GM18870 (cell line): ENCODE measurements around the gene MGAT5.

Experiments
- ATAC-seq: cut with Tn5 transposase; IDR thresholded peaks from one replicate; pipeline ENCODE4 v1.9.1; 2021; ENCODE audit warnings: moderate library complexity; ENCODE audit not compliant: unreplicated experiment

MGAT5 gene

GRCh38 chr2:134230885-134231284 lies 23.0 kb upstream of the MGAT5 start:
- no peak for ATAC-seq

DNA sequence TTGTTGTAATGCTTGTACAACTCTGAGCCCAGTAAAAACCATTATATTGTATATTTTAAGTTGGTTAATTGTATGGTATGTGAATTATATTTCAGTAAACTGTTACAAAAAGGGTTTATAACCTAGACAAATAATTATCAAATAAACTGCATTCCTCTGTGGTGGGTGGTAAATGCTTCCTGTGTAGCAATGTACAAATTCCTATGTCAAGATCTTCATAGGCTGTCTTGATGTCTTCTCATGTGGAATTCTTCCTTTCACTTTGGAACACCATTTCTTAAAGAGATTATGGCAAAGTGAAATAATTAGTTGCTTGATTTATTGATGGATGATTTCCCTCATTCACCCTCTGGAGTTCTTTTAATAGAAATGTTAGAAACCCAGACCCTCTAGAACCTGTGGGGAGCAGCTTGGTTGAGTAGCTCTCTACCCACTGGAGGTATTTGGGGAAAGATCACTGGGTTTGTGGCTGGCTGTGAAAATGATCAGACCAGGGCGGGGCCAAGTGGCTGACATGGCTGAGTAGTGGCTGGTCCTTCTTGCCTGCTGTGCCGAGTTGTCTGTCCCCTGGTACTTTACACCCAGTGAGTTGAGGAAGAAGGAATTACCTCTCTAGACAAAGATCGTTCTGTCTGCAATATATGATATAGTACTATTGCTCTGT lies 22.4 kb upstream of the MGAT5 start:
- no peak for ATAC-seq

GRCh38 chr2:134231965-134232340 lies 21.9 kb upstream of the MGAT5 start:
- ATAC-seq = no peak

DNA sequence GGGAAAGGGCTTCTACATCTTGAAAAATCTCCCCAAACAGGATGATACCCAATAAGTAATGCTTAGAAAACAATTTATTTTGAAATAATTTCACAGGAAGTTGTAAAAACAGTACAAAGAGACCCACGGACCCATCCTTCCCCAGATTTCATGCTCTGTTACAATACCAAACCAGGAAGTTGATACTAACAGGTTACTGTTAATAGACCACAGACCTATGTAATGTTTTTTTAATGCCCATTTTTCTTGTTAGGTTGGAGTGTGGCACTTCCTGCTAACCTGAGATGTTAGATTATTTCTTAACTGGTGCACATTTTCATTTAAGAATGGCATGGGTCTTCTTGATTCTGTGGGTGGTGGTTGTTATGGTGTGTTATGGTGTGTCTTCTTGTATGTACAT lies 21.4 kb upstream of the MGAT5 start:
- ATAC-seq = no peak

- peak; percentile 32 for ATAC-seq
Observed at GRCh38 chr2:134232868-134233727, 20.8 kb upstream of the MGAT5 start.

DNA sequence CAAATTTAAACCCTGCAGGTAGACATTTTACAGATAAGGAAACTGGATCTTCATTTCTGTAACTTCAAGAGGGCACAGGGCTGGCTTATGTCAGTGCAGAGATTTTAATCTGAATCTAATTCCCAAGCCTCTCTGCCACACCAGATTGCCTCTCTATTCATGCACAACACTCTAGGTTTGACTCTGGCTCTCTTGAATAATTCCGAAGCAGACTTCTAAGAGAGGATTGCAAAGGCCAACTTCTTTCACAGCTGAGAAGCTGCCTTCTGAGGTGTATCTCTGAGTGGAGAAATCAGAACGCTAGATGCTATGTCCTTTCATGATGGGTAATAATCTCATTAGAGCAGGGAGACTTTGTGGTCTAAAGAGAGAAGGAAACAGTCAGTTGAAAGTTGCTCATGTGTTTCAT lies 20.1 kb upstream of the MGAT5 start:
- ATAC-seq = peak; percentile 67

- ATAC-seq = no peak
Observed at GRCh38 chr2:134234535-134234934, 19.3 kb upstream of the MGAT5 start.

GRCh38 chr2:134235510-134236144 lies 18.2 kb upstream of the MGAT5 start:
- no peak for ATAC-seq

DNA sequence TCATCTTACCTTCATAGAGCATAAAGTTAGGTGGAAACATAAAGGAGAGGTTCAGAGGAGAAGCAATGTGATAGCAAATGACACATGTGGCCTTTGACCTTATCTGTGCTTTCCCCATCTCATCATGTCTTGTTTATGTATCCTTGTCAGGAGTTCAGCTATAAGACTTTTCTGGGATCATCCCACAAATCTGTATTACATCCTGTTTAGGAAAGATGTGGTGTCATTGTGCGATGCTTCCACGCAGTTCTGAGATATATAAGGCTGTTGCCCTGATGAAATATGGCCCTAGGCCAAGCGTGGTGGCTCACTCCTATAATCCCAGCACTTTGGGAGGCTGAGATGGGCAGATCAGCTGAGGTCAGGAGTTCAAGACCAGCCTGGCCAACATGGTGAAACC lies 15.5 kb upstream of the MGAT5 start:
- no peak for ATAC-seq

DNA sequence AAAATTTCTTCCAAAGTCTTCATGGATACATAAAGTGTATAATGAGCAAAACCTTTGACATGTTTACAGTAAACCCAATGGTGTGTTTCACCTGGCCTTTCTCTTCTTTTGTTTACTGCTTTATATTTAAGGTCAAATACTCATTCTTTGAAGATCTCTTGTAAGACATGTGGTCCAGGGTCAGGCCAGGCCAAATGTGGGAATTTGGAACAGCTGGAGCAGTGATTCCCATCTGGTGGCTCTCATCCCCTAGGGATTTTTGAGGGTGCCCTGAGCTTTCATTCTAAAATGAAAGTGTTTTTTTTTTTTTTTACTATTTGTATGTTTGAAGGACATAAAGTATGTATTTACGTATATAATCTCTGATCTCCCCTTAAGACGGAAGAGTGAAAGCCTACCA lies 13.8 kb upstream of the MGAT5 start:
- ATAC-seq = no peak

- ATAC-seq = no peak
Observed at GRCh38 chr2:134241911-134242310, 12.0 kb upstream of the MGAT5 start.

GRCh38 chr2:134243244-134243643 lies 10.6 kb upstream of the MGAT5 start:
- ATAC-seq = no peak

GRCh38 chr2:134244086-134244485 lies 9.8 kb upstream of the MGAT5 start:
- no peak for ATAC-seq

DNA sequence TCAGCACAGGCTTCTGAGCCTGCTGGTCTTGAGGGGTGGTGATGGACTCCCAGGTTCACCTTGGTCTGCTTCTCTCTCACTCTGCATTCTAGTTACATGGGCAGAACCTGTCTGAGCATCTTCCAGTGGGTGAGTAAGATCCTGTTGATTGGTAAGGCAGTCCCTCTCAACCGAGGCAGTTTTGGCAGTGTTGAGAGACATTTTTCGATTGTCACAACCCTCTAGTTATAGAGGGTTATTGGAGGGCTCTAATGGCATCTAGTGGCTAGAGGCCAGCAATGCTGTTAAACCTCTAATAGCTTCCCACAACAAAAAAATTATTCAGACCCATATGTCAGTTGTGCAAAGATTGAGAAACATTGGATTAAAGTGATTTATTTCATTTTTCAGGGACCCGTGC lies 9.3 kb upstream of the MGAT5 start:
- ATAC-seq = no peak

DNA sequence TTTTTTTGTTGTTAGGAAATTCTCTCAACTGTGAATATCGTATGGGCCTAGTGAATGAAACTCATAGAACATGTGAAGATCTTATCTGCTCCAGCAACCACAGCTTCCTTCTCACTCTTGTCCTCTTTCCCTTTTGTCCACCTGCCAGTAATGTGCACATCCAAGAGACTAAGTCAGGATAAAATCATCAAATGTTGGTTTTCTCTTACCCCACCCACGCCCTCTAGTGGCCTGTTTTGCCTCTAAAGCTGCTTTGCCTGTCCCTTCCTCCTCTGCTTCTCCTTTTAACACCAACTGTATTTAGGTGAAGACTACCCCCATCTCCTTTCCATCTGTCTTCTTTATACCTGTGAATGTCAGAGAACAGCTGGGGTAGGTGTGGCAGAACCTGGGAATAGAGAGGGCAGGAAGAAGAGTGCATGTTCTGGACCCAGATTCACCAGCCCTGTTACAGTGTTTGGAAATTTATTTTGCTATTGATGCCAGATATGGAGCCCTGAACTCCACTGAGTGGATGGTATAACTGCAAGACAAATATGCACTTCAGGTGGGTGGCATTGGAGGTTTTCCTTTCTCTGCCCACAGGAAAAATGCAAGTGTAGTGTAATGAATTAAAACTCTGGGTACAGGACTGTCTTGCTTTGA lies 8.4 kb upstream of the MGAT5 start:
- no peak for ATAC-seq

DNA sequence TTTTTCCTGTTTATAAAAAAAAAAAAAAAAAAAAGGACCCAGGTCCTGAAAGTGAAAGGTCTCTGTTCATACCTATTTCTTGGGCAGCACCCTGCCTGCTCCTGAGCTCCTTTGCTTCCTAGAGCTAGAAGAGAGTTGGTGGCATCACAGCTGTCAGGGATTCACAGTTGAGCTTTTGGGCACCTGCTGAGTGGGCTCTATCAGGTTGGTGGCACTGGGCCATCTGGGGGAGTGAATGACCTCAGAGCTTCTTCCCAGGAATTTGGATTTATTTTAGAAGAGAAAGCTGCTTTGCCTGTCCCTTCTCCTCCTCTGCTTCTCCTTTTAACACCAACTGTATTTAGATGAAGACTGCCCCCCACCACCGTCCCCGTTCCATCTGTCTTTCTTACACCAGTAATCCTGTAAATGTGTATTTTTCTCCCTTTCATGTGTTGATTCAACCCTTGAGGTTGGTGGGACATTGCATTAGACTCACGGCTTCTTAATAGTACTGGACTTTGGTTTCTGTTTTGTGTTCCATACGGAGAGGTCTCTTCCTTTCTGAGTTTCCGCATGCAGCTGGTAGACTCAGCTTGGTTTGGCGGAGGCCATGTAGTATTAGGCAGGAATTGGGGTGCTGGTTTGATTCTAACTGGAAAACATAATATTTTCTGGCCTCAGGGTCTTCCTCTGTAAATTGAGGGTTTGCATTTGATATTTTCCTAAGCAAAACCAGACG lies 7.6 kb upstream of the MGAT5 start:
- no peak for ATAC-seq

- ATAC-seq = peak; percentile 43
Observed at GRCh38 chr2:134247679-134248078, 6.2 kb upstream of the MGAT5 start.

- ATAC-seq = no peak
Observed at GRCh38 chr2:134248913-134249312, 5.0 kb upstream of the MGAT5 start.

DNA sequence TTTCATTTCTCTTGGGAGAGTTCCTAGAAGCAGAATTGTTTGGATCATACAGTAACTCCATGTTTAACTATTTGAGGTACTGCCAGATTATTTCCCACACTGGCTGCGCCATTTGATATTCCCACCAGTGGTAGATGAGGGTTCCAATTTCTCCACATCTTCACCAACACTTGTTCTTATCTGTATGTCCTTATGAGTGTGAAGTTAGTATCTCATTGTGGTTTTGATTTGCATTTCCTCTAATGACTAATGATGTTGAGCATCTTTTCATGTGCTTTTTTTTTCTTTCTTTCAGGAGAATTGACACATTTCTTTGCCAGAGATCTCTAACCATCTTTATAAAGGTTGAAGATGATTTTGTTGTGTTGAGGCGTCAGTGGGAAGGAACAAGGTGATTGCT lies 4.1 kb upstream of the MGAT5 start:
- ATAC-seq = no peak

DNA sequence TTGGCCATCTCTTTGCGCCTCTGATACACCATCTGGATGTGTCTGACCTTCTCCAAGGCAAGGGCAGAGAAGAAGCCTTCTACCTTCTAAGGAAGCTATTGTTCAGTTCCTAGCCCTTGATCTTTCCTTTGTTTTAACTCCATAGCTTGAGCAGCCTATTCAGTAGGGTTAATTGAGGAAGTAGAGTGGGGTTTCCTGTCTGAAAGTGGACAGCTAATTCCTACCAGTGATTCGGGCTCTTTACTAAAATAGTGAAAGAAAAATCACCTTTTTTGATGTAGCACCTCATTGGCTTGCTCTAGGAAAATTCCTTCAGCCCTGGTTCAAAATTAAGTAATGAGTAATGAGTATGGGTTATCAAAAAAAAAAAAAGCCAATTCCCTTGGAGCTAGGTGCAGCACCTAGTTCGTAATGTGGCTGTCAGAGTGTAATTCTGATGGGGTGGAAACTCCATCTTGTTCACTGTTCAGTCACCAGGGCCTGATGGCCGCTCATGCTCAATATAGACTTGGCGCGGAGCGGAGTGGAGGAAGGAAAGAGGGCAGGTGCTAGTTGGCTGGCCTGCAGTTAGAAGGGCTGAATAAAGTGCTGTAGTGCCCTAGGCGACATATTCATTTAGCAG lies 2.9 kb upstream of the MGAT5 start:
- ATAC-seq = no peak
